ENCODE results near the gene MFN2.
"Not testable (repeated sequence)": the region's sequence is repeated elsewhere in the genome, so short reads cannot be mapped to it uniquely, and the experiment has no call there.

Gene MFN2

GRCh38 chr1:12019858-12020509, 39.7 kb downstream of the MFN2 start:
- no peak for DNase-seq (ENCODE audit: low read depth in 4 of 4, low spot score in 1 of 4)

- no peak for DNase-seq (ENCODE audit: low read depth in 4 of 4, low spot score in 1 of 4)
Observed at GRCh38 chr1:12021616-12022015, 41.4 kb downstream of the MFN2 start.

- no peak for DNase-seq (ENCODE audit: low read depth in 4 of 4, low spot score in 1 of 4)
Observed at GRCh38 chr1:12022036-12022435, 41.8 kb downstream of the MFN2 start.

GRCh38 chr1:12026586-12026985, 46.3 kb downstream of the MFN2 start:
- no peak for DNase-seq (ENCODE audit: low read depth in 4 of 4, low spot score in 1 of 4)

GRCh38 chr1:12028248-12028647, 48.0 kb downstream of the MFN2 start:
- no peak for DNase-seq (ENCODE audit: low read depth in 4 of 4, low spot score in 1 of 4)

- no peak for DNase-seq (ENCODE audit: low read depth in 4 of 4, low spot score in 1 of 4)
Observed at GRCh38 chr1:12028957-12029511, 48.8 kb downstream of the MFN2 start.

GRCh38 chr1:12029720-12030339, 49.6 kb downstream of the MFN2 start:
- DNase-seq (ENCODE audit: low read depth in 4 of 4, low spot score in 1 of 4): no peak

GRCh38 chr1:12031039-12031980, 51.1 kb downstream of the MFN2 start:
- DNase-seq (ENCODE audit: low read depth in 4 of 4, low spot score in 1 of 4): no peak

GRCh38 chr1:12032161-12032621, 51.9 kb downstream of the MFN2 start:
- DNase-seq (ENCODE audit: low read depth in 4 of 4, low spot score in 1 of 4): no peak

- DNase-seq (ENCODE audit: low read depth in 4 of 4, low spot score in 1 of 4): not testable (repeated sequence)
Observed at GRCh38 chr1:12033441-12033840, 53.2 kb downstream of the MFN2 start.

GRCh38 chr1:12034381-12034801, 54.1 kb downstream of the MFN2 start:
- no peak for DNase-seq (ENCODE audit: low read depth in 4 of 4, low spot score in 1 of 4)

GRCh38 chr1:12035312-12035711, 55.1 kb downstream of the MFN2 start:
- no peak for DNase-seq (ENCODE audit: low read depth in 4 of 4, low spot score in 1 of 4)

- no peak for DNase-seq (ENCODE audit: low read depth in 4 of 4, low spot score in 1 of 4)
Observed at GRCh38 chr1:12037486-12038355, 57.5 kb downstream of the MFN2 start.

- DNase-seq (ENCODE audit: low read depth in 4 of 4, low spot score in 1 of 4): no peak
Observed at GRCh38 chr1:12038356-12039163, 58.3 kb downstream of the MFN2 start.

GRCh38 chr1:12039164-12039525, 58.9 kb downstream of the MFN2 start:
- DNase-seq (ENCODE audit: low read depth in 4 of 4, low spot score in 1 of 4): no peak

GRCh38 chr1:12039824-12040456, 59.7 kb downstream of the MFN2 start:
- DNase-seq (ENCODE audit: low read depth in 4 of 4, low spot score in 1 of 4): not testable (repeated sequence)

GRCh38 chr1:12040457-12041051, 60.3 kb downstream of the MFN2 start:
- no peak for DNase-seq (ENCODE audit: low read depth in 4 of 4, low spot score in 1 of 4)

- not testable (repeated sequence) for DNase-seq (ENCODE audit: low read depth in 4 of 4, low spot score in 1 of 4)
Observed at GRCh38 chr1:12044187-12044877, 64.1 kb downstream of the MFN2 start.
